Stimulated activated naive CD8-positive, alpha-beta T cell treated with anti-CD3 and anti-CD28 coated beads, Interleukin-15, Interleukin-2, amounts not matched to agents 100 U/mL and 50 U/mL, for 24 hours (primary cell): ENCODE results near the gene ZP3.
"Not testable (repeated sequence)": the region's sequence is repeated elsewhere in the genome, so short reads cannot be mapped to it uniquely, and the experiment has no call there.

Experiments used
- ATAC-seq: fragments of 150-1000 bp; cut with Tn5 transposase; one replicate; pipeline ENCODE4 v1.10.0; 2021
- DNase-seq: peaks from one replicate; pipeline ENCODE4 v3.0.0; 2021

Gene ZP3

DNA sequence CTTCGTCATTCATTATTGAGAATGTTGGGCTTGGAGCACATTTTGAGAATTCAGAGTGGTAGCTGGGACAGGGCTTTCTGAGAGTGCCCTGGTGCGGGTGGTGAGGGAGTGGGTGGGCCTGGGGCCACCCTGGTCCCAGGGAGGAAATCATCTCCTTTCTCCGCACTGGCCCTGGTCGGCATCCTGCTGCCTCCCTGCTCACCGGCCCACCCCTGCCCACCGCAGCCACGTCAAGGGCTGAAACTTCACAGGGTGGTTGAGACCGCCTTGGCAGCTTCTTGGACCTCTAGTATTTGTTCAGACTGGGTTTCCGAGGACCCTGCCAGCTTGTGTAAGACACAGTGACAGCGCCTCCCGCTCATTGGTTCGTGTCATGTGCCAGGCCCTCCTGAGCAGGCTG is 59.7 kb downstream of the ZP3 start:
- not testable (repeated sequence) for ATAC-seq, DNase-seq

DNA sequence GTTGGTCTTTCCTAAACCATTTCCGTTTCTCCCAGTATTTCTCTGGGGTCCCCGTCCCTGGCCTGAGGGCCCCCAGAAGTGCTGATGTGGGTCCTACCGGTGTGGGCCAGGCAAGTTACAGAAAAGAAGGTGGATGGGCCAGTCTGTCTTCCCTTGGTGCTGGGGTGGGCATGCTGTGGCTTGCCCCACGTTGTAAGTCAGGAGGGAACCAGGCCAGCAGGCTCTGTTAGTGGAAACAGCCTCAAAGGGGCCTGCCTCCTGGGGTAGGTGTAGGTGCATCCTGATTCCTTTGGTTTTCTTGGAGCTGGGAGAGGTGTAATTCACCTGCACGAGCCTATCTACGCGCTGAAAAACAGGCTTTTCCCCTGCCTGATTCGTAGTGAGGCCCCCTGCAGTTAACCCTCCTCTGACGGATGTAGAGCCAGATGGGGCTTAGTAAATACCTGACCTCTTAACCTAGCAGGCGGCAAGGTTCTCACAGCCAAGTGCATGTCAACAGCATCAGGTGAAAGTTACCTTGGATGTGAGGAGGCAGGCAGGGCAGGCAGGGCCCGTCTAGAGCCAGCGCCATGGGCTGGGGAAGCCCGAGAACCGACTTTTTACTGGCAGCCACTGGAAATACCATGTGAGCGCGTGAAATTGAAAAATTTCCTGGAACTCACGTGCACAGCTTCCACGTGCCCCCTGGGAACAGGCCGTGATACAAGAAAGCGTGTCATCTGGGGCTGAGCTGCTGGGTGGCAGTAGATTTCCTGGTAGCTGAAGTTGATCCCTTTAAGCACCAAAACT is 61.3 kb downstream of the ZP3 start:
- not testable (repeated sequence) for DNase-seq
- peak; percentile 11 for ATAC-seq

DNA sequence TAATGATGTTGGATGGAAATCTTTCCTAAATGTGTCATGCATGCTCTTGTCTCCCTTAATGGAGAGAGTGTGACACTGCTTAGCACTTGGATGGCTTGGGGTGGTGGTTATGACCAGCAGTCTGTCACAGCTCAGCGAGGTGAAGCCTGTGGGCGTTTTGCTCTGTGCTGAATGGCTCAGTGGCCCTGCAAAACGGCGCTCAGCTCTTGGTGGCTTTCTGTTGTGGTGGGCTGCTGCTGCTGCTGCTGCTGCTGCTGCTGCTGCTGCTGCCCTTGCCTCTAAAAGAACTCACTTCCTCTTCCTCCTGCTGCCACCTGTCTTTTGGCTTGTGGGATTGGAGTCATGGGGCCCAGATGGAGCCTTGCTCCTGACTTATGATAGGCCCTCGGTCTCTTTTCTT is 61.9 kb downstream of the ZP3 start:
- DNase-seq: peak; percentile 41
- peak; percentile 99 for ATAC-seq

DNA sequence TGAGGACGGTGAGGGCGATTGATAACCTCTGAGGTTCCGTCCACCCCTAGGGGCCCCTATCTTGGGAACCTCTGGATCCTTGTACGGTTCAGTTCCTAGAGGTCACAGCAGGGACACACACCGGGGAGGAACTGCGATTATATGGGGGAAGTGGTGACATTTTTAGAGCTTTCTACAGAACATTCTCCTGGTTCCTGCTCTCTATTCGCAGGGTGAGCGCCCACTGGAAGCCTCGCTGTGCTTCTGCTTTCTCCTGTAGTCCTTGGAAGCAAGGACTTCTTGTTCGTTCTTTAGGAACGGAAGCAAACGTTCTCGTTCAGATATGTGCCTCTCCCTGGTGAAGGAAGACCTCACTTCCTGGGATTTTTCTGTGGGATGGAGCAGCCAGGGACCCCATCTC is 63.2 kb downstream of the ZP3 start:
- not testable (repeated sequence) for DNase-seq, ATAC-seq
